ENCODE results near the gene TEP1. TPM values are rescaled to one million over a fixed set of nuclear protein-coding genes. Genes with fewer than 3 reads are reported as not detected.

TEP1 gene
- total and polyA plus RNA-seq, 2 of the 13 experiments (the other 11 are each of a cell fraction or from before 2014, with no cell fraction given), result 11.0 to 12.8 TPM

- TF ChIP-seq, protein P1, sequence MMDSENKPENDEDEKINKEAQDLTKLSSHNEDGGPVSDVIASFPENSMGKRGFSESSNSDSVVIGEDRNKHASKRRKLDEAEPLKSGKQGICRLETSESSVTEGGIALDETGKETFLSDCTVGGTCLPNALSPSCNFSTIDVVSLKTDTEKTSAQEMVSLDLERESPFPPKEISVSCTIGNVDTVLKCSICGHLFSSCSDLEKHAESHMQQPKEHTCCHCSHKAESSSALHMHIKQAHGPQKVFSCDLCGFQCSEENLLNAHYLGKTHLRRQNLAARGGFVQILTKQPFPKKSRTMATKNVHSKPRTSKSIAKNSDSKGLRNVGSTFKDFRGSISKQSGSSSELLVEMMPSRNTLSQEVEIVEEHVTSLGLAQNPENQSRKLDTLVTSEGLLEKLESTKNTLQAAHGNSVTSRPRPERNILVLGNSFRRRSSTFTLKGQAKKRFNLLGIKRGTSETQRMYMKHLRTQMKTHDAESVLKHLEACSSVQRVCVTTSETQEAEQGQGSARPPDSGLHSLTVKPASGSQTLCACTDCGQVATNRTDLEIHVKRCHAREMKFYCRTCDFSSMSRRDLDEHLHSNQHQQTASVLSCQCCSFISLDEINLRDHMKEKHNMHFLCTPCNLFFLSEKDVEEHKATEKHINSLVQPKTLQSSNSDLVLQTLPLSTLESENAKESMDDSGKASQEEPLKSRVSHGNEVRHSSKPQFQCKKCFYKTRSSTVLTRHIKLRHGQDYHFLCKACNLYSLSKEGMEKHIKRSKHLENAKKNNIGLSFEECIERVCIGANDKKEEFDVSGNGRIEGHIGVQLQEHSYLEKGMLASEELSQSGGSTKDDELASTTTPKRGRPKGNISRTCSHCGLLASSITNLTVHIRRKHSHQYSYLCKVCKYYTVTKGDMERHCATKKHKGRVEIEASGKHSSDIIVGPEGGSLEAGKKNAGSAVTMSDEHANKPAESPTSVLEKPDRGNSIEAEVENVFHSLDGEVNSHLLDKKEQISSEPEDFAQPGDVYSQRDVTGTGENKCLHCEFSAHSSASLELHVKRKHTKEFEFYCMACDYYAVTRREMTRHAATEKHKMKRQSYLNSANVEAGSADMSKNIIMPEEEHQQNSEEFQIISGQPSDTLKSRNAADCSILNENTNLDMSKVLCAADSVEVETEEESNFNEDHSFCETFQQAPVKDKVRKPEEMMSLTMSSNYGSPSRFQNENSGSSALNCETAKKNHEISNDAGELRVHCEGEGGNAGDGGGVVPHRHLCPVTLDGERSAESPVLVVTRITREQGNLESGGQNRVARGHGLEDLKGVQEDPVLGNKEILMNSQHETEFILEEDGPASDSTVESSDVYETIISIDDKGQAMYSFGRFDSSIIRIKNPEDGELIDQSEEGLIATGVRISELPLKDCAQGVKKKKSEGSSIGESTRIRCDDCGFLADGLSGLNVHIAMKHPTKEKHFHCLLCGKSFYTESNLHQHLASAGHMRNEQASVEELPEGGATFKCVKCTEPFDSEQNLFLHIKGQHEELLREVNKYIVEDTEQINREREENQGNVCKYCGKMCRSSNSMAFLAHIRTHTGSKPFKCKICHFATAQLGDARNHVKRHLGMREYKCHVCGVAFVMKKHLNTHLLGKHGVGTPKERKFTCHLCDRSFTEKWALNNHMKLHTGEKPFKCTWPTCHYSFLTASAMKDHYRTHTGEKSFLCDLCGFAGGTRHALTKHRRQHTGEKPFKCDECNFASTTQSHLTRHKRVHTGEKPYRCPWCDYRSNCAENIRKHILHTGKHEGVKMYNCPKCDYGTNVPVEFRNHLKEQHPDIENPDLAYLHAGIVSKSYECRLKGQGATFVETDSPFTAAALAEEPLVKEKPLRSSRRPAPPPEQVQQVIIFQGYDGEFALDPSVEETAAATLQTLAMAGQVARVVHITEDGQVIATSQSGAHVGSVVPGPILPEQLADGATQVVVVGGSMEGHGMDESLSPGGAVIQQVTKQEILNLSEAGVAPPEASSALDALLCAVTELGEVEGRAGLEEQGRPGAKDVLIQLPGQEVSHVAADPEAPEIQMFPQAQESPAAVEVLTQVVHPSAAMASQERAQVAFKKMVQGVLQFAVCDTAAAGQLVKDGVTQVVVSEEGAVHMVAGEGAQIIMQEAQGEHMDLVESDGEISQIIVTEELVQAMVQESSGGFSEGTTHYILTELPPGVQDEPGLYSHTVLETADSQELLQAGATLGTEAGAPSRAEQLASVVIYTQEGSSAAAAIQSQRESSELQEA (CRISPR knock-in tag; IDR thresholded peaks at IDR 0.05; ENCODE audit: not compliant biosample characterization), result no peak
These were observed 32.0 kb downstream of the TEP1 start (continued) for GRCh38 chr14:20381341-20381740.

GRCh38 chr14:20380681-20381080, 32.6 kb downstream of the TEP1 start:
- FAIRE-seq, result no peak
- H3K4me3 ChIP-seq (replicated peaks in 1 of 3; ENCODE audit: insufficient read depth in 1 of 3, low read depth in 2 of 3, low read length in 3 of 3), result no peak overlapping the region
- H3K36me3 ChIP-seq (replicated peaks in 1 of 2; ENCODE audit: control insufficient read depth in 1 of 2, insufficient read depth in 2 of 2, low read length in 2 of 2), result peaks cover 23 to 34% of the 10 kb centered on the region in 2 experiments; a peak in 4 of 5 replicates
- TF ChIP-seq ZNF564 (CRISPR knock-in tag; IDR thresholded peaks at IDR 0.05), result no peak
- TF ChIP-seq ZNF557 (CRISPR knock-in tag; IDR thresholded peaks at IDR 0.05), result no peak
- TF ChIP-seq, protein P2, sequence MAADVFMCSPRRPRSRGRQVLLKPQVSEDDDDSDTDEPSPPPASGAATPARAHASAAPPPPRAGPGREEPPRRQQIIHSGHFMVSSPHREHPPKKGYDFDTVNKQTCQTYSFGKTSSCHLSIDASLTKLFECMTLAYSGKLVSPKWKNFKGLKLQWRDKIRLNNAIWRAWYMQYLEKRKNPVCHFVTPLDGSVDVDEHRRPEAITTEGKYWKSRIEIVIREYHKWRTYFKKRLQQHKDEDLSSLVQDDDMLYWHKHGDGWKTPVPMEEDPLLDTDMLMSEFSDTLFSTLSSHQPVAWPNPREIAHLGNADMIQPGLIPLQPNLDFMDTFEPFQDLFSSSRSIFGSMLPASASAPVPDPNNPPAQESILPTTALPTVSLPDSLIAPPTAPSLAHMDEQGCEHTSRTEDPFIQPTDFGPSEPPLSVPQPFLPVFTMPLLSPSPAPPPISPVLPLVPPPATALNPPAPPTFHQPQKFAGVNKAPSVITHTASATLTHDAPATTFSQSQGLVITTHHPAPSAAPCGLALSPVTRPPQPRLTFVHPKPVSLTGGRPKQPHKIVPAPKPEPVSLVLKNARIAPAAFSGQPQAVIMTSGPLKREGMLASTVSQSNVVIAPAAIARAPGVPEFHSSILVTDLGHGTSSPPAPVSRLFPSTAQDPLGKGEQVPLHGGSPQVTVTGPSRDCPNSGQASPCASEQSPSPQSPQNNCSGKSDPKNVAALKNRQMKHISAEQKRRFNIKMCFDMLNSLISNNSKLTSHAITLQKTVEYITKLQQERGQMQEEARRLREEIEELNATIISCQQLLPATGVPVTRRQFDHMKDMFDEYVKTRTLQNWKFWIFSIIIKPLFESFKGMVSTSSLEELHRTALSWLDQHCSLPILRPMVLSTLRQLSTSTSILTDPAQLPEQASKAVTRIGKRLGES (CRISPR knock-in tag; IDR thresholded peaks at IDR 0.05; ENCODE audit: borderline replicate concordance), result no peak
- TF ChIP-seq MTF1 (CRISPR knock-in tag; IDR thresholded peaks at IDR 0.05), result no peak
- TF ChIP-seq CEBPZ (IDR thresholded peaks at IDR 0.05; ENCODE audit: low read length), result no peak
- TF ChIP-seq ZNF883 (CRISPR knock-in tag; IDR thresholded peaks at IDR 0.05; ENCODE audit: not compliant biosample characterization), result no peak
- DNase-seq (ENCODE audit: low spot score), result no peak
- WGBS (ENCODE audit: low lambda C conversion rate), result 94% methylated on average over 6 of the region's 6 CpGs
- BruUV-seq (replicated peaks), result no TSS peak
- ChIA-PET CTCF (ENCODE audit: low intra/inter-chr PET ratio, low total read pairs) (no interaction called here), POLR2A (no interaction called here)
- H4K20me1 ChIP-seq (ENCODE audit: insufficient read depth, low read length), result no peaks in the 10 kb centered on the region
- H3K9me3 ChIP-seq (ENCODE audit: low read length), result no peaks in the 10 kb centered on the region
- no peaks in the 10 kb centered on the region for H3K79me2 ChIP-seq (ENCODE audit: insufficient read depth, low read length)
- no peak overlapping the region for H3K4me2 ChIP-seq (ENCODE audit: low read depth, low read length)
- H3K27me3 ChIP-seq (ENCODE audit: control insufficient read depth in 1 of 2, insufficient read depth in 2 of 2, low read length in 2 of 2), result no peaks in the 10 kb centered on the region
- H3K9ac ChIP-seq (ENCODE audit: insufficient read depth, low read depth, low read length), result no peak overlapping the region
- in situ Hi-C loops (cut with HindIII; ENCODE audit: extremely low pct_ligation_motif_present, low pct_unique_long_range_greater_than_20kb), result no loop called here
- intact Hi-C loops (cut with micrococcal nuclease; ENCODE audit: unreplicated experiment), result no loop called here
- no peak overlapping the region for H2AFZ ChIP-seq (ENCODE audit: low read length)
- H3K27ac ChIP-seq (ENCODE audit: extremely low read length, insufficient read depth, low read length), result no peak overlapping the region
- peaks cover 14% of the 10 kb centered on the region for H3K4me1 ChIP-seq (ENCODE audit: insufficient read depth, low read length)
- no peak for ATAC-seq
